IPS-NIHi11 (cell line): Measurements from ENCODE around the gene TRIM64C.
"Not testable (repeated sequence)": the region's sequence is repeated elsewhere in the genome, so short reads cannot be mapped to it uniquely, and the experiment has no call there.

Experiments used
- DNase-seq: peaks from one replicate; pipeline ENCODE4 v3.0.0; 2012; ENCODE audit warnings: mixed read lengths, low spot score

Gene TRIM64C, protein sequence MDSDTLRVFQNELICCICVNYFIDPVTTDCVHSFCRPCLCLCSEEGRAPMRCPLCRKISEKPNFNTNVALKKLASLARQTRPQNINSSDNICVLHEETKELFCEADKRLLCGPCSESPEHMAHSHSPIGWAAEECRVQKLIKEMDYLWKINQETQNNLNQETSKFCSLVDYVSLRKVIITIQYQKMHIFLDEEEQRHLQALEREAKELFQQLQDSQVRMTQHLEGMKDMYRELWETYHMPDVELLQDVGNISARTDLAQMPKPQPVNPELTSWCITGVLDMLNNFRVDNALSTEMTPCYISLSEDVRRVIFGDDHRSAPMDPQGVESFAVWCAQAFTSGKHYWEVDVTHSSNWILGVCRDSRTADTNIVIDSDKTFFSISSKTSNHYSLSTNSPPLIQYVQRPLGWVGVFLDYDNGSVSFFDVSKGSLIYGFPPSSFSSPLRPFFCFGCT

DNA sequence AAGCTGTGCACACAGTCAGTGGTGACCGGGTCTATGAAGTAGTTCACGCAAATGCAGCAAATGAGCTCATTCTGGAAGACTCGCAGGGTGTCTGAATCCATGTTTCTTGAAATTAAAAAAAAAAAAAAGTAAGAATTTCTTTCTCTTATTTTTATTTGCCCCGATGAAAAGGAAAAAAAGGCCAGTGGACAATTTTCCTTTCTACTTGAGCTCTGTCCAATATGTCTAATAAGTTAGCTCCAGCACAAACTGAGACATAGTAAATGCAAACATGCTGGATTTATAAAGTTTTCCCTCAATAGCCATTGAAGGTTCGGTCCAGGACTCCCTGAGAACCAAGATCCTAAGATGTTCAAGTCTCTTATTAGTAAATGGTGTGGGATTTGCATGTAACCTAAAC, at the start of gene TRIM64C:
Gene TRIM64C, minus strand, starts transcription at position 101 of the 400 bp plus-strand sequence. Its CDS starts 0 bp downstream, at position 101.
- DNase-seq = not testable (repeated sequence)

DNA sequence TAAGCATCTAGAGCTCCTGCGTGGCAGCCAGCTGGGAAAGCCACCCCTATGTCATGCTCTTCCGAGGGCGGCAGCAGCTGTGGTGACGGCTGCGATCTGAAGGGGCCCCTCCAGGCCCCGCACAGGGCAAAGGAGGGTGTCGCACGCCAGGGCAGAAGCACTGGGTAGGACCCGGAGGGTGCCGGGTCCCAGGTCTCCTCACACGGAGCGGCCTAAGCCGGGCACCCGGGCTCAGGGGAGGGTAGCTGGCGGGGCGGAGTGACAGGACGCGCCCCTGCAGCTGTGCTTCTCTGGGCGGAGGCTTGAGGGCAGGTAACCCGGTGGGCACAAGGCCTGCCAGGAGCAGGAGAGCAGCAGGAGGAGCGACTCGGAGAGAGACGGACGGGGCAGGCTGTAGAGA, 43.4 kb upstream of the TRIM64C start:
- DNase-seq = not testable (repeated sequence)

DNA sequence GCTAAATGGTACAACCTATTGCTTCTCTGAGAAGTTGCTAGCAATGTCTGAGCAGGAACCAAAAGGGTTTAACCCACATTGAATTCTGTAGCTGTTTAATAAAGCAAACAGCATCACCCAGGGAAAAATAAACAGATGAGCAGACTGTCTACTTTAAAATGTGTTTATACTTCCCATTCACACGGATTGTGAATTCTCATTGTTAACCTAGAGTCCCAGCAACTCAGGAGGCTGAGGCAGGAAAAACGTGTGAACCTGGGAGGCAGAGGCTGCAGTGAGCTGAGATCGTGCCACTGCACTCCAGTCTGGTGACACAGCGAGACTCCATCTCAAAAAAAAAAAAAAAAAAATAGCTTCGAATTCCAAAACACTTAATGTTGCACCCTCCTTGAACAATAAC, 11.0 kb upstream of the TRIM64C start:
- not testable (repeated sequence) for DNase-seq

DNA sequence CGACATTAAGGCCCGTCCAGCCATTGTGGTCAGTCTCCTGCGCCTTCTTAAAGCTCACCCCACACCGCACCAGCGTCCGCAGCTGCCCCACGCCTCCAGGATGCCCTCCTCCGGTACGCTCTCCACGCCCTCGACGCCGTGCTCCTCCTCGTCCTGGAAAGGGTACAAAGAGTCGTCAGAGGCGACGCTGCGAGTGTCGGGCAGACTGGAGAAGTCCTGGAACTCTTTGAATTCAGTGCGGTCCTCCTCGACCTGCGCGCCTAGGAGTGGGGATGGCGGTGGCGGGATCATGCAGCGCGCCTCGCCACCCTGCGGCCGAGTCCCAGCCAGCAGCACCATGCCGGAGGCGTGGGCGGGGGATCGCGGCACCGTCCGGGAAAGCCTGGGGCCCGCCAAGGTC, 9.1 kb downstream of the TRIM64C start:
- not testable (repeated sequence) for DNase-seq

DNA sequence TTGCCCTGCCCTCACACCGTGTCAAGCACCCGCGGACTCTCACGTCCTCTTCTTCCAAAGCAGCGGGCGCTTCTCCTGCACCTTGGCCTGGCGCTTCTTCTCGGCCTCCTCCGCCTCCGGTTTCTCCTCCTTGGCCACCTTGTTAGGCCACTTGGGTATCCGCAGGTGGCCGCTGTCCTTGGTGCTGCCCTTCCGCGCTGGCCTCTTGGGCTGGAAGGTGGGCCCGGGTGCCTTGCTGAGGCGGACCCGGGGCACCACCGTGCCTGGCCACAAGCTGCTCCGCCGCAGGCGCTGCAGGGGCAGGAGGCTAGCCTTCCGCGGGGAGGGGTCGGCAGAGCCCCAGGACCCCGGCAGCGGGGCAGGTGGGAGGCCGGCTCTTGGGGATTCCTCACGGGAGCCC, 10.7 kb downstream of the TRIM64C start:
- not testable (repeated sequence) for DNase-seq

DNA sequence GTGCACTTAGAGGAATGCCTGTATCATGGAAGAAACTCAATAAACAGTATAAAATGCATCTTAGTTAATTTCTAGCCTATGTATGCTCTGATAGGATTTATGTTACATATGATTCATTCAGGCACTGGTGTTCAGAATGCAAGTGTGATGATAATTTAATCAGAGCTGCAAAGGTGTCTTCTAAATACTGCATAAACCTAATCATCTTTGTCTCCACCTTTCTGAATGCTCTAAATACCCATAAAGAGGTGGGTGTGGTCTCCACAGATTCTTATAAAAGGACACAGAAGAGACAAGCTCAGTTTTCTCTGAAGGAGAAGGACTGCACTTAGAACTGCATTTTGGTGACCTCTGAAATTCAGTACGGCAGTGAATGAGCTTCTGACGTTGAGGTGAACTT, 30.4 kb downstream of the TRIM64C start, which contains the start of gene TRIM49B:
Gene TRIM49B, plus strand, starts transcription at position 301 of the 400 bp plus-strand sequence. CDS start 2,777 bp downstream, outside the sequence.
- DNase-seq = not testable (repeated sequence)
